BJ (cell line): ENCODE measurements around the gene FNDC4. TPM values are rescaled to one million over a fixed set of nuclear protein-coding genes. Genes with fewer than 3 reads are reported as not detected.

Experiments used
- CTCF ChIA-PET: fragments of 350-600 bp; formaldehyde crosslinking; extraction: SDS; loops from one replicate; lab custom pipeline; 2021; ENCODE audit warnings: antibody characterized with exemption, inconsistent platforms; lab: Yijun Ruan, JAX
- POLR2A ChIA-PET: fragments of 300-600 bp; sonication (Branson Sonifier 250); formaldehyde crosslinking; extraction: SDS; loops from one replicate; lab custom pipeline; 2021; ENCODE audit warnings: antibody characterized with exemption; lab: Charles Lee
- DNase-seq: peaks from one replicate; pipeline ENCODE4 v3.0.0-alpha.2; 2011; ENCODE audit warnings: low read depth
- H3K27me3 ChIP-seq: 2 replicates; pipeline ENCODE4 v1.6.0; 2011; ENCODE audit warnings: low read length; ENCODE audit not compliant: control insufficient read depth, insufficient read depth
- H3K36me3 ChIP-seq: 2 replicates; pipeline ENCODE4 v1.5.1; 2011; ENCODE audit warnings: low read length; ENCODE audit not compliant: control insufficient read depth, insufficient read depth
- H3K4me3 ChIP-seq: 2 replicates; pipeline ENCODE4 v1.5.1; 2011; ENCODE audit warnings: low read depth, mild to moderate bottlenecking, control low read depth, low read length
- CTCF ChIP-seq: IDR thresholded peaks from 2 replicates; pipeline ENCODE4 v1.5.1; 2011; ENCODE audit warnings: low read depth, mild to moderate bottlenecking, control low read depth, inconsistent platforms, low read length, moderate library complexity; ENCODE audit not compliant: insufficient read depth
- polyA plus RNA-seq: library from polyadenylated mRNA; depleted of rRNA; stranded (reverse); fragments of >200 nt; gene quantifications from 2 replicates; pipeline ENCODE4 v1.2.3, GENCODE V29; 2011

FNDC4 gene
- polyA plus RNA-seq, 1 experiment, result 8.9 TPM

GRCh38 chr2:27448381-27448780, 46.6 kb downstream of the FNDC4 start:
- POLR2A ChIA-PET, result no interaction called here
- H3K36me3 ChIP-seq, result peaks cover 6% of the 10 kb centered on the region
- H3K27me3 ChIP-seq, result no peaks in the 10 kb centered on the region
- no peak for DNase-seq
- H3K4me3 ChIP-seq, result no peak overlapping the region
- no peak for TF ChIP-seq CTCF
- CTCF ChIA-PET, result interaction anchor here (1.0 to 2.1 kb wide), 3 partner anchors 14 to 236 kb away, joined by 3 to 5 read pairs (median 4); no protein-coding TSS in a partner anchor

- TF ChIP-seq CTCF, result no peak
- no peak for DNase-seq
- peaks cover 10% of the 10 kb centered on the region for H3K36me3 ChIP-seq
- ChIA-PET POLR2A (interaction anchor here (0.6 kb wide), 1 partner anchor 1047 kb away, joined by 4 read pairs; no protein-coding TSS in a partner anchor), CTCF (interaction anchor here (0.7 to 1.2 kb wide), 2 partner anchors 16 to 37 kb away, joined by 3 read pairs; partner anchors contain the start of gene PPM1G)
- no peaks in the 10 kb centered on the region for H3K27me3 ChIP-seq
- H3K4me3 ChIP-seq, result no peak overlapping the region
These were observed 48.9 kb downstream of the FNDC4 start for GRCh38 chr2:27446057-27446456.

- H3K36me3 ChIP-seq, result peaks cover 13% of the 10 kb centered on the region
- TF ChIP-seq CTCF, result no peak
- ChIA-PET CTCF (interaction anchor here (0.7 to 1.2 kb wide), 2 partner anchors 15 to 36 kb away, joined by 3 read pairs; partner anchors contain the start of gene PPM1G), POLR2A (interaction anchor here (0.6 kb wide), 1 partner anchor 1047 kb away, joined by 4 read pairs; no protein-coding TSS in a partner anchor)
- DNase-seq, result no peak
- no peak overlapping the region for H3K4me3 ChIP-seq
- H3K27me3 ChIP-seq, result no peaks in the 10 kb centered on the region
These were observed 49.4 kb downstream of the FNDC4 start for GRCh38 chr2:27445615-27446014.

- ChIA-PET POLR2A (no interaction called here), CTCF (interaction anchor here (1.2 kb wide), 1 partner anchor 15 kb away, joined by 3 read pairs; no protein-coding TSS in a partner anchor)
- H3K36me3 ChIP-seq, result peaks cover 17% of the 10 kb centered on the region
- H3K4me3 ChIP-seq, result no peak overlapping the region
- TF ChIP-seq CTCF, result no peak
- no peak for DNase-seq
- H3K27me3 ChIP-seq, result no peaks in the 10 kb centered on the region
These were observed 49.8 kb downstream of the FNDC4 start for GRCh38 chr2:27445155-27445554.

GRCh38 chr2:27442920-27443282, 52.1 kb downstream of the FNDC4 start:
- Histone ChIP-seq H3K36me3 (peaks cover 19% of the 10 kb centered on the region), H3K27me3 (no peaks in the 10 kb centered on the region), H3K4me3 (no peak overlapping the region)
- DNase-seq, result no peak
- TF ChIP-seq CTCF, result no peak
- POLR2A ChIA-PET, result no interaction called here
- CTCF ChIA-PET, result no interaction called here
